HEK293T (cell line): Measurements from ENCODE around the gene PCSK5.

Experiments
- CTCF ChIA-PET: fragments of 350-600 bp; formaldehyde crosslinking; extraction: SDS; loops from one replicate; lab custom pipeline; 2021; ENCODE audit warnings: antibody characterized with exemption, inconsistent platforms; lab: Yijun Ruan, JAX
- POLR2A ChIA-PET: fragments of 350-600 bp; formaldehyde crosslinking; extraction: SDS; loops from one replicate; lab custom pipeline; 2020; ENCODE audit warnings: antibody characterized with exemption, inconsistent platforms; lab: Yijun Ruan, JAX
- DNase-seq: peaks from one replicate; pipeline ENCODE4 v3.0.0; 2012; ENCODE audit warnings: mixed read lengths; ENCODE audit errors: extremely low spot score
- ARNT ChIP-seq: fragments of 450-650 bp; IDR thresholded peaks from 2 replicates; pipeline ENCODE4 v1.6.1; 2017; ENCODE audit warnings: mild to moderate bottlenecking
- BHLHE40 ChIP-seq: fragments of 450-650 bp; IDR thresholded peaks from 2 replicates; pipeline ENCODE4 v1.6.1; 2016; ENCODE audit warnings: mild to moderate bottlenecking, moderate library complexity, borderline replicate concordance
- CTBP1 ChIP-seq: fragments of 450-650 bp; IDR thresholded peaks from 2 replicates; pipeline ENCODE4 v1.6.1; 2016; ENCODE audit warnings: borderline replicate concordance
- ELF4 ChIP-seq: fragments of 450-650 bp; IDR thresholded peaks from 2 replicates; pipeline ENCODE4 v1.6.1; 2017; ENCODE audit warnings: antibody characterized with exemption
- FOXA1 ChIP-seq: fragments of 450-650 bp; IDR thresholded peaks from 2 replicates; pipeline ENCODE4 v1.6.1; 2016; ENCODE audit warnings: mild to moderate bottlenecking
- FOXK2 ChIP-seq: fragments of 450-650 bp; IDR thresholded peaks from 2 replicates; pipeline ENCODE4 v1.6.1; 2016; ENCODE audit warnings: mild to moderate bottlenecking
- FOXM1 ChIP-seq: fragments of 450-650 bp; IDR thresholded peaks from 2 replicates; pipeline ENCODE4 v1.6.1; 2017; ENCODE audit warnings: mild to moderate bottlenecking, borderline replicate concordance
- HDGF ChIP-seq: fragments of 450-650 bp; IDR thresholded peaks from 2 replicates; pipeline ENCODE4 v1.6.1; 2017; ENCODE audit warnings: antibody characterized with exemption, borderline replicate concordance
- L3MBTL2 ChIP-seq: fragments of 450-650 bp; conservative IDR thresholded peaks from 2 replicates; pipeline ENCODE4 v1.6.1; 2016; ENCODE audit warnings: mild to moderate bottlenecking
- LEF1 ChIP-seq: fragments of 450-650 bp; IDR thresholded peaks from 2 replicates; pipeline ENCODE4 v1.6.1; 2017; ENCODE audit warnings: mild to moderate bottlenecking, borderline replicate concordance
- NFRKB ChIP-seq: fragments of 450-650 bp; IDR thresholded peaks from 2 replicates; pipeline ENCODE4 v1.6.1; 2016; ENCODE audit warnings: mild to moderate bottlenecking, moderate library complexity
- PKNOX1 ChIP-seq: fragments of 450-650 bp; IDR thresholded peaks from 2 replicates; pipeline ENCODE4 v1.6.1; 2016
- SP1 ChIP-seq: fragments of 450-650 bp; IDR thresholded peaks from 2 replicates; pipeline ENCODE4 v1.6.1; 2017
- SUZ12 ChIP-seq: fragments of 450-650 bp; IDR thresholded peaks from 2 replicates; pipeline ENCODE4 v1.6.1; 2016; ENCODE audit warnings: mild to moderate bottlenecking
- TARDBP ChIP-seq: fragments of 450-650 bp; IDR thresholded peaks from 2 replicates; pipeline ENCODE4 v1.6.1; 2016
- ZNF384 ChIP-seq: fragments of 450-650 bp; IDR thresholded peaks from 2 replicates; pipeline ENCODE4 v1.6.1; 2016

PCSK5 gene

GRCh38 chr9:76032038-76032796 is 141.7 kb downstream of the PCSK5 start:
- POLR2A ChIA-PET = no interaction called here
- TF ChIP-seq L3MBTL2 (no peak), ELF4 (no peak), ZNF384 (no peak), FOXK2 (no peak), ARNT (no peak), TARDBP (no peak), LEF1 (no peak), HDGF (no peak), PKNOX1 (no peak)
- CTCF ChIA-PET = no interaction called here

GRCh38 chr9:76032797-76033373 is 142.4 kb downstream of the PCSK5 start:
- ChIA-PET POLR2A (no interaction called here), CTCF (no interaction called here)
- no peak for DNase-seq
- TF ChIP-seq TARDBP (no peak), PKNOX1 (no peak), FOXA1 (no peak), SUZ12 (no peak), SP1 (no peak), ZNF384 (no peak), FOXK2 (no peak), BHLHE40 (no peak), HDGF (no peak), ELF4 (no peak), FOXM1 (no peak), LEF1 (no peak)

More at GRCh38 chr9:76032038-76032796, 141.7 kb downstream of the PCSK5 start:
- DNase-seq = no peak

- POLR2A ChIA-PET = no interaction called here
- no peak for DNase-seq
- no peak for TF ChIP-seq SUZ12
- TF ChIP-seq TARDBP = no peak
- no peak for TF ChIP-seq L3MBTL2
- no peak for TF ChIP-seq NFRKB
- no peak for TF ChIP-seq FOXK2
- TF ChIP-seq LEF1 = no peak
- no peak for TF ChIP-seq ZNF384
- TF ChIP-seq FOXM1 = no peak
- TF ChIP-seq FOXA1 = no peak
- TF ChIP-seq ARNT = no peak
- TF ChIP-seq BHLHE40 = no peak
- CTCF ChIA-PET = no interaction called here
These were observed 143.6 kb downstream of the PCSK5 start for GRCh38 chr9:76034049-76034448.

GRCh38 chr9:76036762-76037161 is 146.3 kb downstream of the PCSK5 start:
- ChIA-PET CTCF (no interaction called here), POLR2A (no interaction called here)
- TF ChIP-seq SP1 = no peak
- no peak for TF ChIP-seq PKNOX1
- no peak for TF ChIP-seq HDGF
- TF ChIP-seq TARDBP = no peak
- no peak for TF ChIP-seq ELF4
- TF ChIP-seq L3MBTL2 = no peak
- no peak for TF ChIP-seq ZNF384
- no peak for TF ChIP-seq FOXA1
- no peak for TF ChIP-seq LEF1
- TF ChIP-seq FOXK2 = no peak
- no peak for TF ChIP-seq CTBP1
- no peak for TF ChIP-seq NFRKB
- no peak for TF ChIP-seq BHLHE40
- no peak for TF ChIP-seq ARNT
- no peak for TF ChIP-seq FOXM1
- TF ChIP-seq SUZ12 = no peak
- DNase-seq = no peak

- TF ChIP-seq ZNF384 = no peak
- no peak for TF ChIP-seq SUZ12
- TF ChIP-seq SP1 = no peak
- TF ChIP-seq FOXK2 = no peak
- DNase-seq = no peak
- ChIA-PET POLR2A (no interaction called here), CTCF (no interaction called here)
These were observed 147.2 kb downstream of the PCSK5 start for GRCh38 chr9:76037587-76038225.

GRCh38 chr9:76038431-76038830 is 148.0 kb downstream of the PCSK5 start:
- POLR2A ChIA-PET = no interaction called here
- CTCF ChIA-PET = no interaction called here
- TF ChIP-seq HDGF = no peak
- TF ChIP-seq BHLHE40 = no peak
- no peak for TF ChIP-seq ARNT
- no peak for TF ChIP-seq CTBP1
- TF ChIP-seq FOXA1 = no peak
- no peak for DNase-seq
